ENCODE measurements around the gene CGA. TPM values are rescaled to one million over a fixed set of nuclear protein-coding genes. Genes with fewer than 3 reads are reported as not detected.

Gene CGA
- total RNA-seq, 1 donor from 2014 or later, result 0.59 TPM

Other genes starting within 250 kb of the CGA start
- gene HTR1E, start 157.6 kb downstream of the CGA start, total RNA-seq, result not detected
- gene ZNF292, start 60.5 kb upstream of the CGA start, total RNA-seq, result 37.7 TPM
- 13.7 TPM for gene SMIM8, start 227.5 kb upstream of the CGA start, total RNA-seq
- not detected for gene GJB7, start 234.2 kb upstream of the CGA start, total RNA-seq
- 1.7 TPM for gene C6orf163, start 249.7 kb upstream of the CGA start, total RNA-seq

Measured in left ventricle myocardium superior (tissue), 1 donor.